Rectal smooth muscle tissue (tissue), 1 donor: Measurements from ENCODE around the gene OR51B6.
"Not testable (repeated sequence)": the region's sequence is repeated elsewhere in the genome, so short reads cannot be mapped to it uniquely, and the experiment has no call there.

Source experiments
- H3K27ac ChIP-seq: one replicate; pipeline ENCODE4 v1.7.0; 2013; ENCODE audit warnings: low read depth, low read length, inconsistent platforms
- H3K27me3 ChIP-seq: one replicate; pipeline ENCODE4 v1.7.0; 2013; ENCODE audit warnings: low read length; ENCODE audit not compliant: control insufficient read depth, insufficient read depth
- H3K36me3 ChIP-seq: one replicate; pipeline ENCODE4 v1.7.0; 2013; ENCODE audit warnings: low read length; ENCODE audit not compliant: control insufficient read depth, insufficient read depth
- H3K4me1 ChIP-seq: one replicate; pipeline ENCODE4 v1.7.0; 2013; ENCODE audit warnings: low read length; ENCODE audit not compliant: control insufficient read depth, insufficient read depth
- H3K4me3 ChIP-seq: one replicate; pipeline ENCODE4 v1.7.0; 2013; ENCODE audit warnings: low read length
- H3K9ac ChIP-seq: one replicate; pipeline ENCODE4 v1.7.0; 2013; ENCODE audit warnings: low read length

The OR51B6 gene

DNA sequence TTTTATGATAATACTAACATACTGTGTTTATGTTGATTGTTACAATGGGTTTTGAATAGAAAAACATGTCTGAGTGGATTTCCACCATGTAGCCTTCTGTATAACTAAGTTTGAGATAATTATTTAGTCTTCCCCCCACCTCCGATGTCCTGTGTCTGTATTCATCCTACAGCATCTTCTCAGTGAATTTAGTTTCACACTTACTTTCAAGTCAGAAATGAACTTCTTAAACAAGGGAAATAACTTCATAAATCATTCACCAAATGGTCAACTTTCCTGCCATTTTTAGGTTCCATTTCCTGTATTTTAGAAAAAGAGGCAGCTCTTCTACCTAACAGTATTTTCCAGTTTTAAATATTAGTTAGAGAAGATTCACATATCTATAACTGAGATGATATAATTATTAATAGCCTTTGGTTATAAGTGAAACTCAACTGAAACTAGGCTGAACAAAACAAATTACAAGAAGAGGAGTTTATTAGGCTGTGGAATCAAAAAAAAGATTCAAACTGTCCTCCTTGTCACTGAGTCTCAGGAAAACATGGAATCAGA, 11.5 kb upstream of the OR51B6 start:
- Histone ChIP-seq H3K9ac (no peak overlapping the region), H3K36me3 (no peaks in the 10 kb centered on the region), H3K27ac (no peak overlapping the region), H3K27me3 (no peaks in the 10 kb centered on the region), H3K4me1 (no peaks in the 10 kb centered on the region), H3K4me3 (no peak overlapping the region)

DNA sequence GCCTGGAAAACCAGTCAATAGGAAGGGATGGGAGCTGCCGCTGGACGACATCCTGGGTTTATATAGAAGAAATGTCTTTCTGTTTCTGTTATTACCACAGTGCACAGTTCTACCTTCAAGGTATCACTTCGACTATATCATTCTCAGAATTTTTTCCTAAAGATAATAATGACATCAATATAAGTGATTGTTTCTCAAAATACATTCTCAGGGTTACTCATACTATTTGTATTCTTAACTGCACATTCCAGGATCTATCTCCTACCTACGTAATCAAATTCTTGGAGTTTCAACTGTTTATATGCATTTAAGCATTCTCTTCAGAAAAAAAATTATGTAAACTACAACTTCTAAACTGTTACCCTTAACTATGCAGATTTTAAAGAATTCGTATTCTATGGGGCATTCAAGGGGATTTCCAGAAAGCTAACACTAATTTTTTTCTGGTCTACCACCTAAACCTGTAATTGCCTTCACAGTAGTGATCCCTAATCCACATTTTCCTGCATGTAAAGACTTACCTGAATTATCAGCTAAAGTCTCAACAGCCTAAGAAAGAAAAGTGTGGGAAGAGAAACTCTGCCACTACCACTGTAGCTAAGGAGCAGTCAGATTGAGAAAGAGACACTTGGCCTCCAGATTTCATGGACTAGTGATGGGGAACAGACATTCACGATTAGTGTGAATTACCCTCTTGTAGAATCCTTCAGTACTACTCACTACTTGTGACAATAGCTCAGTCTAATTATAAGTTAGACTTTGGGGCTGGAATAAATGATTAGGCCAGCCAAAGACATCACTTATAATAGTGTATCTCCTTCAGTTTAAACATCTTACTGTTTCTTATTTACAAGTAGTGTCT, 7.6 kb upstream of the OR51B6 start, which contains the start of gene OR51B5:
TSS of gene OR51B5 (minus strand) at position 51 of the 862 bp plus-strand sequence. CDS start at position 51, 0 bp downstream.
- Histone ChIP-seq H3K27ac (no peak within 1 kb of the TSS), H3K4me3 (no peak within 1 kb of the TSS), H3K27me3 (no peaks in the 10 kb centered on the region), H3K9ac (no peak within 1 kb of the TSS), H3K36me3 (no peaks in the 10 kb centered on the region), H3K4me1 (no peaks in the 10 kb centered on the region)

DNA sequence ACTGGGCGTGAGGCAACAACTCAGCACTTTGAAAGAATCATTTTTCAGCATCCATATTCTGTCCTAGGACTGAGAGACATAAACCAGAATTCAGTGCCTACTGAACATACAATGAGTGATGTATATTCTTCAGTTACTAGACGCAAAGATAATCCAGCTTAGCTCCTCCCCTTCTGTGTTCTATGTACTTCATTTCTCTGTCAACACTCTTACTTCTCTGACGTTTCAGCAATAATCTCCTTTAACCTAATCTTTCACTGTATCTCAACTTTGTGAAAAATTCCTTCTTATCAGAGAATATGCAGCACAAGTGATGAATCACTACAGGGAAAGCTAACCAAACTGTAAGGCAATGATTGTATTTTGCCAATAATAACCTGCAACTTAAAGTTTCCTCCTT, 5.5 kb upstream of the OR51B6 start:
- Histone ChIP-seq H3K4me3 (no peak overlapping the region), H3K9ac (no peak overlapping the region), H3K27ac (no peak overlapping the region), H3K36me3 (no peaks in the 10 kb centered on the region), H3K27me3 (no peaks in the 10 kb centered on the region), H3K4me1 (no peaks in the 10 kb centered on the region)

DNA sequence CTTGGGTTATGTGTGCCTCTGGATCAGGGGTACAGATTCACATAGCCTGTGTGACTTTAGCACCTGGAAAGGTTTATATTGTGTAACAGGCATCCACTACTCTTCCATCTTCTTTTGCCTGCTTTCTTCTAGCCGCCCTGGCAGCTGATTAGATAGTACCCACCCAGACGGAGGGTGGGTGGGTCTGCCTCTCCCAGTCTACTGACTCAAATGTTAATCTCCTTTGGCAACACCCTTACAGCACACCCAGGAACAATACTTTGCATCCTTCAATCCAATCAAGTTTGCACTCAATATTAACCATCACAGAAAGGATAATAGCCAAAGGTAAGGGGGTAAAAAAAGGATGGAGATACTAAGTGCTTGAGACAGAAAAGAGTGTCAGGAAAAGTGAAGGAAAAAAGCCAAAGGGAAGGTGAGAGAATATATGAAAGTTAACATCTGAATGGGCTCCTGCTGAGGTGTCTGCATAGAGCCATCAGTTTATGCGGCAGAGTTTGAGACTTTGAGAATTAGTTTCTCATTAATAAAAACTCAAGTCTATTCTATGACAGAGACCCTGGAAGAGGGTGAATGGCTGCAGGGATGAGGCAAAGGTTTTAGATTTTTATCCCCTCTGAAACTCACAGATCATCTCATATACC, 2.6 kb upstream of the OR51B6 start:
- no peaks in the 10 kb centered on the region for H3K4me1 ChIP-seq
- no peak overlapping the region for H3K9ac ChIP-seq
- H3K36me3 ChIP-seq: no peaks in the 10 kb centered on the region
- no peak overlapping the region for H3K4me3 ChIP-seq
- no peaks in the 10 kb centered on the region for H3K27me3 ChIP-seq
- no peak overlapping the region for H3K27ac ChIP-seq

DNA sequence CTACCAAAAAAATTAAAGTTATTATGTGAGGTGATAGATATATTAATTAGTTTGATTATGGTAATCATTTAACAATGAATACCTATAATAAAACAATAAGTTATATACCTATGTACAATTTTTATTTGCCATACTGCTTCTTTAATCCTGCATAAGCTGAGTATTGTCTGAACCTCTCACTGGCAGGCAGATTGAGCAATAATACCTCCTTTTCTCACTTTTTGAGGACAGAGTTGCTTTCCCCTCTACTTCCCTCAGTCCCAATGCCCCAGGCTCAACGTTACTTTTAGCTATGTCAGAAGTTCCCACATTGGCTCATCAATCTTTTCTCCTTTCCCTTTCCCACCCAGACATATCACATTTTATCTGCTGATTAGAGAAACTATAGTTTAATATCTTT, 1.8 kb upstream of the OR51B6 start:
- Histone ChIP-seq H3K36me3 (no peaks in the 10 kb centered on the region), H3K4me3 (no peak overlapping the region), H3K27ac (no peak overlapping the region), H3K9ac (no peak overlapping the region), H3K27me3 (no peaks in the 10 kb centered on the region), H3K4me1 (no peaks in the 10 kb centered on the region)

DNA sequence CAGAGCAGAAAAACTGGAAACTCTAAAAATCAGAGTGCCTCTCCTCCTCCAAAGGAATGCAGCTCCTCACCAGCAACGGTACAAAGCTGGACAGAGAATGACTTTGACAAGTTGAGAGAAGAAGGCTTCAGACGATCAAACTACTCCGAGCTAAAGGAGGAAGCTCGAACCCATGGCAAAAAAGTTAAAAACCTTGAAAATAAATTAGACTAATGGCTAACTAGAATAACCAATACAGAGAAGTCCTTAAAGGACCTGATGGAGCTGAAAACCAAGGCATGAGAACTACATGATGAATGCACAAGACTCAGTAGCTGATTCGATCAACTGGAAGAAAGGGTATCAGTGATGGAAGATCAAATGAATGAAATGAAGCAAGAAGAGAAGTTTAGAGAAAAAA, 4.7 kb downstream of the OR51B6 start:
- H3K36me3 ChIP-seq, H3K4me3 ChIP-seq, H3K4me1 ChIP-seq, H3K27me3 ChIP-seq, H3K9ac ChIP-seq, H3K27ac ChIP-seq: not testable (repeated sequence)

DNA sequence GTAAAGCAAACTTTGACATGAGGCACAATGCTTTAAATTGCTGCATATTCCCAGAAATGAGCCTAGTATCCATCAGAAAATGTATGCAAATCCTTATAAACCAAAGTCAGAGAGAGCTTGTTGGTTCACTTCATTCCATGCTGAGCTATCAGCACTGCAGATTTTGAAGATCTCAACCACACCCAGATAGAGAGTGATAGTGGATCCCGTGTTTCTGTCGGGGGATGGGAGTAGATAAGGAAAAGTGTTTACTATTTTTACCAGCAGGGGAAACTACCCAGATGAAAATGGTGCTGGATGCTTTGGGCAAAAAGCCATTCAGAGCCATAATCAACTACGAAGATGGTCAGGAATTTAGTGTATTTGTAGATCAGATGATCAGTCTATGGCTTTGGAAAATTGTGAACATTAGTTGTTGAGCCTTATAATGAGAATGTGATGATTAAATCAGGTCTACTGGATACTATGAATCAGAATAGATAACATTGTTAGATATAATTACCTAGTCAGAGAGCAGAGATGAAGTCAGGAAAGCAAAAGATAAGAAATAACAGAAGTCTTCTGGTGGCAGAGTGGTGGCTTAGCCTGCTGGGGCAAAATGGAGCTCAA, 10.8 kb downstream of the OR51B6 start:
- H3K4me3 ChIP-seq: no peak overlapping the region
- no peaks in the 10 kb centered on the region for H3K36me3 ChIP-seq
- no peak overlapping the region for H3K9ac ChIP-seq
- no peak overlapping the region for H3K27ac ChIP-seq
- H3K27me3 ChIP-seq: no peaks in the 10 kb centered on the region
- no peaks in the 10 kb centered on the region for H3K4me1 ChIP-seq

DNA sequence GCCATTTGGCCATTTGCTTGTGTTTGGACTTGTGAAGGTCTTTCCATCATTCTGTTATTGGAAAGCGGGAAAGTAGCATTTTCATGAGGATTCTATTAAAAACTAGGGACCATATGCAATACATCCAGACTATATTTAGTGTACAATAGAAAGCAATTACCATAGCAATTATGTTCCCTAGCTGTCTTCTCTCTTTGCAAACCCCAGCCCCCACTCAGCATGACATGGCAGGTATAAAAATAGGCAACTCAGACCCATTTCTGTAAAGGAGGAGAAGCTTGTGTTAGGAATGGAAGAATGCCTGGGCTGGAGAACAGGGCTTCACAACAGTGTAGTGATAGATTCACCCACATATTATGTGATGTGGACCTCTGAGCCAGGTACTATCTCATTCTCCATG, 12.4 kb downstream of the OR51B6 start:
- H3K9ac ChIP-seq: no peak overlapping the region
- no peaks in the 10 kb centered on the region for H3K27me3 ChIP-seq
- no peaks in the 10 kb centered on the region for H3K4me1 ChIP-seq
- H3K27ac ChIP-seq: no peak overlapping the region
- no peaks in the 10 kb centered on the region for H3K36me3 ChIP-seq
- no peak overlapping the region for H3K4me3 ChIP-seq

DNA sequence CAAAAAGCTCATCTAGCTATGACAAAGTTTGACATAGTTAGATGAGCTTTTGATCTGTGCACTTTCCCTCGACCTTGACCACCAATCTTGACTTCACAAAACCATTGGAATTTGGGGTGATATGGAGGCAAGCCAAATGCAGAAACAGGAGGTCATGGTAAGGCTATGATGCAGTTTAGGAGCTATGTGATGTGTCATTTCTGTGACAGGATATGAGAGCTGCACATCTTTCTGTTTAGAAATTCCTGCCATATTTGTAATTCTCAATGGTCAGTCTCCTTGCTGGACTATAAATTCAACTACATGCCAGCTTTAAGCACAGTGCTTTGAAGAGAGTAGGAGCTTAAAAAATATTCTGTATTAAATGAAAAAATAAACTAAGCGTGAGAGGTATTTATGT, 12.9 kb downstream of the OR51B6 start:
- no peak overlapping the region for H3K27ac ChIP-seq
- H3K4me3 ChIP-seq: no peak overlapping the region
- H3K9ac ChIP-seq: no peak overlapping the region
- H3K36me3 ChIP-seq: no peaks in the 10 kb centered on the region
- H3K27me3 ChIP-seq: no peaks in the 10 kb centered on the region
- no peaks in the 10 kb centered on the region for H3K4me1 ChIP-seq

DNA sequence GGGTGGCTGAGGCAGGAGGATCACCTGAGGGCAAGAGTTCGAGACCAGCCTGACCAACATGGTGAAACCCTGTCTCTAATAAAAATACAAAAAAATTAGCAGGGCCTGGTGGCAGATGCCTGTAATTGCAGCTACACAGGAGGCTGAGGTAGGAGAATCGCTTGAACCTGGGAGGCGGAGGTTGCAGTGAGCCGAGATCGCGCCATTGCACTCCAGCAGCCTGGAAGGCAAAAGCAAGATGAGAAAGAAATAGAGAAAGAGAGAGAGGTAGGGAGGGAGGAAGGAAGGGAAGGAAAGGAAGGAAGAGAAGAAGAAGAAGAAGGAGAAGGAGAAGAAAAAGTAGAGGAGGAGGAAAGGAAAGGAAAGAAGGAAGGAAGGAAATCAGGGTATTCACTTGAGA, 15.1 kb downstream of the OR51B6 start:
- not testable (repeated sequence) for H3K27me3 ChIP-seq, H3K4me1 ChIP-seq, H3K9ac ChIP-seq, H3K27ac ChIP-seq, H3K4me3 ChIP-seq, H3K36me3 ChIP-seq

DNA sequence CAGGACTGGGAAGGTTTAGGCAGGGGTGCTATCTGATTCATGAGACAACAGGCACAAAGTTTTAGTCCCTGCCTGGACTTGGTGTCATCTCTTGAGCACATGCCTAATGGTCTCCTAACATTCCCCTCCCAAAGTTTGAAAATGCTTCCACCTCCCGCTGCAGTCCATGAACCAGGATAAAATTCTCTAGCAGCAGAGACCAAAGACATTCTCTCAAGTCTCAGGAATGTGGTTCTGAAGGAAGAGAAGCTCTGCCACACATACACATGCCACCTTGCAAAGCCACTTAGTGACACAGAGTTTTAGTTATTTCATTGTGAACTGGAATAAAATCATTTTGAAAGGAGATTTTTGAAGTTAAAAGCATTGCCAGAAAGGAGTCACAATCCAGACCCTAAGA, 15.5 kb downstream of the OR51B6 start:
- Histone ChIP-seq H3K4me1 (no peaks in the 10 kb centered on the region), H3K4me3 (no peak overlapping the region), H3K36me3 (no peaks in the 10 kb centered on the region), H3K27ac (no peak overlapping the region), H3K27me3 (no peaks in the 10 kb centered on the region), H3K9ac (no peak overlapping the region)

DNA sequence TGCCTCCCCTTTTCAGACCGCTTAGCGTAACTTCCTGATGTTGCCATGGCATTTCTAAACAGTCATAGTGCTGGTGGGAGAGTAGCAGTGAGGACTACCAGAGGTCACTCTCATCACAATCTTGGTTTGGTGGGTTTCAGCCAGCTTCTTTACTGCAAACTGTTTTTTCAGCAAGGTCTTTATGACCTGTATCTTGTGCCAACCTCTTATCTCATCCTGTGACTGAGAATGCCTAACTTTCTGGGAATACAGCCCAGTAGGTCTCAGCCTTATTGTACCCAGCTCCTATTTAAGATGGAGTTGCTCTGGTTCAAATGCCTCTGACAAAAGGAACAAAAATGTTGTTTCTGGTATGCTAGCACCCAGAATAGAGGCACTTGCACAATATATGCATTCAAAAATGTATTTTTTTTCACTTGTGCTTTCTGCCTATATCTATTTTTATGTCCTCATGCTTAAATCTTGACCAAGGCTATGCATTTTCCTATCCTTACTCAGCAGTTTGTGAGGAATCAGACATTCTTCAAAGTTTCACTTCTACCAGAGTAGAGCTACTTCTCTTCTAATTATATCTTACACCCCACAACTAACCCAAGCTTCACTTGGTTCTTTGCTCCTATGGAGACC, 16.3 kb downstream of the OR51B6 start:
- Histone ChIP-seq H3K27me3 (no peaks in the 10 kb centered on the region), H3K9ac (no peak overlapping the region), H3K27ac (no peak overlapping the region), H3K4me1 (no peaks in the 10 kb centered on the region), H3K4me3 (no peak overlapping the region), H3K36me3 (no peaks in the 10 kb centered on the region)
